Measurements from ENCODE around the gene GABBR2. TPM values are rescaled to one million over a fixed set of nuclear protein-coding genes. Genes with fewer than 3 reads are reported as not detected.

GABBR2 gene
- total RNA-seq, 1 experiment from 2014 or later: not detected

- H3K4me1 ChIP-seq (ENCODE audit: insufficient read depth, low read length, poor library complexity, severe bottlenecking): no peaks in the 10 kb centered on the region
- no peaks in the 10 kb centered on the region for H3K36me3 ChIP-seq (ENCODE audit: insufficient read depth, low read length, poor library complexity, severe bottlenecking)
- no peak for DNase-seq (ENCODE audit: low spot score)
- CTCF ChIA-PET: no interaction called here
- POLR2A ChIA-PET (ENCODE audit: low non-redundant PET): no interaction called here
- TF ChIP-seq EZH2 (IDR thresholded peaks at IDR 0.05; ENCODE audit: borderline replicate concordance, low read depth, low read length, poor library complexity, severe bottlenecking): no peak
- peaks cover 18% of the 10 kb centered on the region for H3K9me3 ChIP-seq (ENCODE audit: low read depth, low read length, poor library complexity, severe bottlenecking)
- peaks cover 32% of the 10 kb centered on the region for H3K27me3 ChIP-seq (replicated peaks; ENCODE audit: insufficient read depth, low read depth, low read length, poor library complexity)
- no peak overlapping the region for H3K27ac ChIP-seq (ENCODE audit: low read depth, low read length, poor library complexity, severe bottlenecking)
- intact Hi-C loops (cut with micrococcal nuclease; ENCODE audit: unreplicated experiment): no loop called here
- no peak overlapping the region for H3K4me3 ChIP-seq (ENCODE audit: low read depth, low read length, poor library complexity, severe bottlenecking)
- BruUV-seq (replicated peaks): no TSS peak
These were observed 343.0 kb downstream of the GABBR2 start for GRCh38 chr9:98365781-98366180.

- DNase-seq (ENCODE audit: low spot score): peak; percentile 28
- TF ChIP-seq CTCF (conservative IDR thresholded peaks at IDR 0.05; ENCODE audit: low read depth, low read length) (peak; percentile 55), EZH2 (IDR thresholded peaks at IDR 0.05; ENCODE audit: borderline replicate concordance, low read depth, low read length, poor library complexity, severe bottlenecking) (no peak)
- Histone ChIP-seq H3K4me1 (ENCODE audit: insufficient read depth, low read length, poor library complexity, severe bottlenecking) (no peaks in the 10 kb centered on the region), H3K27me3 (replicated peaks; ENCODE audit: insufficient read depth, low read depth, low read length, poor library complexity) (peaks cover 32% of the 10 kb centered on the region), H3K27ac (ENCODE audit: low read depth, low read length, poor library complexity, severe bottlenecking) (no peak overlapping the region), H3K9me3 (ENCODE audit: low read depth, low read length, poor library complexity, severe bottlenecking) (peaks cover 18% of the 10 kb centered on the region), H3K4me3 (ENCODE audit: low read depth, low read length, poor library complexity, severe bottlenecking) (no peak overlapping the region), H3K36me3 (ENCODE audit: insufficient read depth, low read length, poor library complexity, severe bottlenecking) (no peaks in the 10 kb centered on the region)
- intact Hi-C loops (cut with micrococcal nuclease; ENCODE audit: unreplicated experiment): no loop called here
- no TSS peak for BruUV-seq (replicated peaks)
- ChIA-PET CTCF (no interaction called here), POLR2A (ENCODE audit: low non-redundant PET) (no interaction called here)
These were observed 343.5 kb downstream of the GABBR2 start for GRCh38 chr9:98365227-98365669.

- H3K27me3 ChIP-seq (replicated peaks; ENCODE audit: insufficient read depth, low read depth, low read length, poor library complexity): peaks cover 32% of the 10 kb centered on the region
- BruUV-seq (replicated peaks): no TSS peak
- no peak overlapping the region for H3K27ac ChIP-seq (ENCODE audit: low read depth, low read length, poor library complexity, severe bottlenecking)
- no peak for TF ChIP-seq EZH2 (IDR thresholded peaks at IDR 0.05; ENCODE audit: borderline replicate concordance, low read depth, low read length, poor library complexity, severe bottlenecking)
- TF ChIP-seq CTCF (conservative IDR thresholded peaks at IDR 0.05; ENCODE audit: low read depth, low read length): no peak
- CTCF ChIA-PET: no interaction called here
- peaks cover 18% of the 10 kb centered on the region for H3K9me3 ChIP-seq (ENCODE audit: low read depth, low read length, poor library complexity, severe bottlenecking)
- H3K4me3 ChIP-seq (ENCODE audit: low read depth, low read length, poor library complexity, severe bottlenecking): no peak overlapping the region
- POLR2A ChIA-PET (ENCODE audit: low non-redundant PET): no interaction called here
- no peak for DNase-seq (ENCODE audit: low spot score)
- intact Hi-C loops (cut with micrococcal nuclease; ENCODE audit: unreplicated experiment): no loop called here
- no peaks in the 10 kb centered on the region for H3K36me3 ChIP-seq (ENCODE audit: insufficient read depth, low read length, poor library complexity, severe bottlenecking)
- H3K4me1 ChIP-seq (ENCODE audit: insufficient read depth, low read length, poor library complexity, severe bottlenecking): no peaks in the 10 kb centered on the region
These were observed 344.6 kb downstream of the GABBR2 start for GRCh38 chr9:98364086-98364485.

GRCh38 chr9:98363644-98364043, 345.1 kb downstream of the GABBR2 start:
- no peak for TF ChIP-seq CTCF (conservative IDR thresholded peaks at IDR 0.05; ENCODE audit: low read depth, low read length)
- no peak for TF ChIP-seq EZH2 (IDR thresholded peaks at IDR 0.05; ENCODE audit: borderline replicate concordance, low read depth, low read length, poor library complexity, severe bottlenecking)
- ChIA-PET CTCF (interaction anchor here (0.6 kb wide), 1 partner anchor 100 kb away, joined by 3 read pairs; no protein-coding TSS in a partner anchor), POLR2A (ENCODE audit: low non-redundant PET) (no interaction called here)
- Histone ChIP-seq H3K9me3 (ENCODE audit: low read depth, low read length, poor library complexity, severe bottlenecking) (peaks cover 18% of the 10 kb centered on the region), H3K4me3 (ENCODE audit: low read depth, low read length, poor library complexity, severe bottlenecking) (no peak overlapping the region), H3K36me3 (ENCODE audit: insufficient read depth, low read length, poor library complexity, severe bottlenecking) (no peaks in the 10 kb centered on the region), H3K27ac (ENCODE audit: low read depth, low read length, poor library complexity, severe bottlenecking) (no peak overlapping the region), H3K27me3 (replicated peaks; ENCODE audit: insufficient read depth, low read depth, low read length, poor library complexity) (peaks cover 32% of the 10 kb centered on the region), H3K4me1 (ENCODE audit: insufficient read depth, low read length, poor library complexity, severe bottlenecking) (no peaks in the 10 kb centered on the region)
- BruUV-seq (replicated peaks): no TSS peak
- intact Hi-C loops (cut with micrococcal nuclease; ENCODE audit: unreplicated experiment): no loop called here
- DNase-seq (ENCODE audit: low spot score): no peak

Data from A673 (cell line).